Hepatocyte (in vitro differentiated cells): Measurements from ENCODE around the gene RNF19B.

Source experiments
- CTCF ChIP-seq: fragments of 200-600 bp; sonication (generic); IDR thresholded peaks from 2 replicates; pipeline ENCODE4 v1.5.1; 2016; ENCODE audit warnings: antibody characterized with exemption, mild to moderate bottlenecking; ENCODE audit not compliant: poor library complexity
- EZH2 ChIP-seq: fragments of 200-600 bp; sonication (generic); IDR thresholded peaks from 2 replicates; pipeline ENCODE4 v1.6.1; 2016; ENCODE audit warnings: antibody characterized with exemption, mild to moderate bottlenecking, borderline replicate concordance
- EZH2phosphoT487 ChIP-seq: fragments of 200-600 bp; sonication (generic); IDR thresholded peaks from one replicate; pipeline ENCODE4 v1.6.1; 2018; ENCODE audit warnings: antibody characterized with exemption, mild to moderate bottlenecking, low read depth, moderate library complexity; ENCODE audit not compliant: unreplicated experiment, severe bottlenecking

DNA sequence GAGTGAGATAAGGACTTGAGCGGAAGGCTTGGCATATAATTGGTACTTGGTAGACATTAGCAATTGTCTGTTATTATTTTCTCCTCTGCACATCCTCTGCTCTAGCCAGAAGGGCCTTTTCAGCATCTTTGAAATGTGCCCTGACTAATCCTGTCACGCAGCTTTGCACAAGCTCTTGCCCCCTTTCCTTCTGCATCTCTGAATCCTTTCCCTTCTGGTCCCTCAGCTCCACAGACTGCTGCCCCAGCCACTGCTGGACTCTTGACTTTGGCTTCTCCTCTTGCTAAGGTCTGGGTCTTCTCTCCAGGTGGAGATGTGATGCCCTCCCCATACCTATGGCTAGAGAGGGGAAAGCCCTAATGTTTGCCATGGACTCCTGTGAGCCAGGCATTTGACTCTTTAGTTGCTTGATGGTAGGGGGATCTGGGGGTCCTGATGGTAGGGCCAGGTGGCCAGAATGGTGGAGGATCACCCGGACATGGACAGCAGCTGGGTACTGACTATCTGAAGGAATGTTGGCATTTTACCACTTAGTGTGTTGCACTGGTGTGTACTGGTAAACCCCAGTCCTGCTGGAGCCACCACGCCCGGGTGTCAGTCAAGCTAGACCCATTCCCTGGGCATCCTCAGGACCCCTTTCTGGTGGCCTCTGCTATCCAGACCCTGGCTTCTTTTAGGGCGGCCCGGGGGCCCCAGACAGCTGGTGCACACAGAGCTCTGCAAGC lies 73.9 kb downstream of the RNF19B start:
- no peak for TF ChIP-seq CTCF
- TF ChIP-seq EZH2phosphoT487 = no peak
- TF ChIP-seq EZH2 = no peak
